Measurements from ENCODE around the gene TRIM71.

DNA sequence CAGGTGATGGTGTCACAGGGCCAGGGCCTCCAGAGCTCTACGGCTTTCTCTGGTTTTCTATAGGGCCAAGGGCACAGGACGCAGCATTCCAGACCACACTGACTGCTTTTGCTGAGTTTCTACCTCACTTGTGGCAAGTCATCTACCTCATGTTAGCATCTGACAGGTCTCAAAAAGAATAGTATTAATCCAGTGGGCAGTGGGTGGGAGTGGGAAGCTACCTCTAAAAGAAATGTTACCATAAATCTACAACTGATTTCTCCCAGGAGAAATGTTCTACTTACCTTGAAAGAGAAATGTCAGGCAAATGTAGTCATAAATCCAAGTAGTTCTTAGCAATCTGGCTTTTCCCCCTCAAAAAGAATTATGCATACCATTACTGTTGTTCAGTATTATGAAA is 77.9 kb downstream of the TRIM71 start:
- TF ChIP-seq, protein P1, sequence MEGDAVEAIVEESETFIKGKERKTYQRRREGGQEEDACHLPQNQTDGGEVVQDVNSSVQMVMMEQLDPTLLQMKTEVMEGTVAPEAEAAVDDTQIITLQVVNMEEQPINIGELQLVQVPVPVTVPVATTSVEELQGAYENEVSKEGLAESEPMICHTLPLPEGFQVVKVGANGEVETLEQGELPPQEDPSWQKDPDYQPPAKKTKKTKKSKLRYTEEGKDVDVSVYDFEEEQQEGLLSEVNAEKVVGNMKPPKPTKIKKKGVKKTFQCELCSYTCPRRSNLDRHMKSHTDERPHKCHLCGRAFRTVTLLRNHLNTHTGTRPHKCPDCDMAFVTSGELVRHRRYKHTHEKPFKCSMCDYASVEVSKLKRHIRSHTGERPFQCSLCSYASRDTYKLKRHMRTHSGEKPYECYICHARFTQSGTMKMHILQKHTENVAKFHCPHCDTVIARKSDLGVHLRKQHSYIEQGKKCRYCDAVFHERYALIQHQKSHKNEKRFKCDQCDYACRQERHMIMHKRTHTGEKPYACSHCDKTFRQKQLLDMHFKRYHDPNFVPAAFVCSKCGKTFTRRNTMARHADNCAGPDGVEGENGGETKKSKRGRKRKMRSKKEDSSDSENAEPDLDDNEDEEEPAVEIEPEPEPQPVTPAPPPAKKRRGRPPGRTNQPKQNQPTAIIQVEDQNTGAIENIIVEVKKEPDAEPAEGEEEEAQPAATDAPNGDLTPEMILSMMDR (IDR thresholded peaks at IDR 0.05): no peak
- TF ChIP-seq EP300 (IDR thresholded peaks at IDR 0.05): no peak
